Measurements from ENCODE around the gene SLC6A19.
A peak's percentile ranks its signal among the peaks of the same experiment; 100 is the strongest.

Gene SLC6A19

DNA sequence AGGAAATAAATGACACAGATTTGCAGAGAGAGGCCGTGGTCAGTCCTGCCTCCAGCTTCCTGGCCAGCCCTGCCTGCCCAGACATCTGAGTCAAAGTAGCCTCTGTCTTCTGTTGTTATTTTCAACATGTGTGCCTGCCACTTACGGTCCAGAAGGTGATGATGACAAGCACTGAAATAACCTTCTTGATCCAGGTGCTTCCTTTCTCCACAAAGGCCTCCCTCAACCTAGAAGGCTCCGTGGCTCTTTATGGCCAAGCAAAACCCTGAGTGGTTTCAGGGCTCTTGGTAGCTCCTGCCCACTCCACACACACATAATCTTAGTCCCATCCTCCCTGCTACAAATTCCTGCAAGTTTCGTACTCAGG is 34.1 kb upstream of the SLC6A19 start:
- DNase-seq, result no peak

GRCh38 chr5:1167728-1168709 is 33.4 kb upstream of the SLC6A19 start:
- DNase-seq, result peak in 1 of 2 experiments; percentile 71

DNA sequence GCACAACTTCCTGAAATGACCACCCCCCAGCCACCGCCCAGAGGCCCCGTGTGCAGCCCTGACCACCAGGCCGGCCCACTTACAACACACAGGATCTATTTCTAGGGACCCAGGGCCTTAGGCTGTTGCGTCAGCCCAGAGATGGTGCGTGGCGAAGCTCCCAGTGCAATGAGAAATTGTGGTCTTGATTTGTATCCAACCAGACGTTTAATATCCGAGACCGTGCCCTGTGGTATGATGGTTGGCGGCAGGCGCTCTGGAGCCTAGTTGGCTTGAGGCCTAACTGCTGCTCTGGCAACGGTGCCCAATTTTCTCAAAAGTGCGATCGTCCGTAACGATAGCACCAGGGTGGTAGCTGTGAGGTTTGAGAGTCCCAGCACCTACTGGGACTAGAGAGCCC is 32.6 kb upstream of the SLC6A19 start:
- no peak for DNase-seq

DNA sequence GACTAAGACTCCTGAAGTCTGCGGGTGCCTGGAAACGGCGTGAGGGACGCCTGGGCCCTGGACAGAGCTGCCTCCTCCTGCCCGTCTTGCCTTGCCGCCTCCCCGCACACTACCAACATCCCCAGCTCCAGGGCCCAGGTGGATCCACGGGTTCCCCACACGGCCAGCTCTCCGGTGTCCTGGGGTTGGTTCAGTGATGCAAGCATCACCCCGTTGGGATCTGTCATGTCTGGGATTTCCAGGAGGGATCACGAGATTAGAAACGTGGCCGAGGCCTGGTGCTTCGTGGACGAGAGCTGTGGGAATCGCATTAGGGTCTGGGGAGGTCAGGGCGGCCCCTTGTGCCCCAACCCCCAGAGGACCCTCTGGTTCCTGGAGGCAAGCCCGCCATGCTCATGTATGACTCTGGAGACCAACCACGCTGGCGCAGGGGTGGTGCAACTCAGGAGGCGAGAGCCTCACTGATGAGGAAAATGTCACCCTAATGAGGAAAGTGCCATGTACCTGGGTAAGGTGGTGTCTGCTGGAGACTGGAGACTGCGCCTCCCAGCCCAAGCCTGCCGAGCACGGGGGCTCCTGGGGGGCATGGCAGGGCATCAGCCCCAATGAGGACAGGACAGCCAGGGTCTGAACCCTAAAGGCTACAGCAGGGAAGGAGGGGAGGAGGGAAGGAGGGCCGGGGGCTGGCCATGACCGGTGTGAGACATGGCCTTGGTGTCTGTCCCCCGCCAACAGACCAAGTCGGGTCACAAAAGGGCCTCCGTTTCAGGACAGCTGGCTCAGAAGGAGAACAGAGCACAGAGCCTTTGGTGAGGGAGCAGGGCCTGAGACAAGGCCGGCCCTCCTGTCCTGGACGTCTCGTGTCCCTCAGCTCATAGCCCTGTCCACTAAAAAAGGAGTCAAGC is 31.9 kb upstream of the SLC6A19 start:
- DNase-seq, result no peak

DNA sequence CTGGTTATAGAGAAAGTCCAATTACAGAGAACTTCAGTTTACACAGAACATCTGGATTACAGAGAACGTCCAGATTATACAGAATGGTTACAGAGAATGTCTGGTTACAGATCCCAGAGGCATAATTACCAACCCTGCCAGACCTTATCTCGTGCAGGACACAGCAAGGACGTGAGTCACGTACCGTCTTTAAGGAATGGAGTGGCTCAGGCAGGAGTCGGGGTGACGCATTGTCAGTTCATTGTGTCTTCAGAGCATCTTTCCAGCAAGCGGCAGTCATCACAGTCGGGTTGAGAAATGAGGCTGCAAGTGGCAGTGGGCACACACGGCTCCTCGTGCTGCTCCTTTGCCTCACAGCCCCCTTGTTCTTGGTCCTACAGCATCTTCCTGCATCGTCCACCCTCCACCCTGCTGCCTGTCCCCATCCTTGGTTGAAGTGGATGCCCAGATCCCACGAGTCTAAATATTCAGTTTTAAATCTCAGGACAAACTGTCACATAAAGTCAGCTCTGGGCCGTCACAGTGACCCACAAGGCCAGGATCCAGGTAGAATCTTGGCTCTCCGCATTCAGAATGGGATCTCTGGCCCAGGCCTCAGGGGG is 30.0 kb upstream of the SLC6A19 start:
- no peak for DNase-seq

DNA sequence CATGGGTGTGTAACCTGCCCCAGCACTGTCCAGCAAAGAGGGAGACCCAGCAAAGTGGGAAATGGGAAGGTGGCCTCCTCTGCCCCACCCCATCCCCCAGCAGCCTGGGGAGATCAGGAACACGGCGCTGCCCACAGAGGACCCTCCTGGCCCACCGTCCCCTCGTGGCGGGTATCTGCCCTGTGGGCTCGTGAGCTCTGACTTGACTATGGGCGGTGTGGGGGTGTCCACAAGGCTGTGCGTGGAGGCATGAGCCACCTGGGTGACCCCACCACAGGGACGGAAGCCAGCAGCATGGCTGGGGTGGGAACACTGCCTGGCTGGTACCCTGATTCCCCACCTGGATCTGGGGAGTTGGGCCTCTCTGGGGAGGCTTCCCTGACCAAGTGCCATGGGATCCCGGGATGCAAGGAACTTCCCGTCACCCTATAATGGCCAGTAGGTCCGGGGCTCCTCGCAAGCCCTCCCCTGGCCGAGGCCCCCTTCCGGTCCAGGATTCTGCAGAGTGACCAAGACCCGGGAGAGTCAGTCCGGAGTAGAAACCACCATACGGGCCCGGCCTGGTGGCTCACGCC is 29.3 kb upstream of the SLC6A19 start:
- DNase-seq, result no peak

DNA sequence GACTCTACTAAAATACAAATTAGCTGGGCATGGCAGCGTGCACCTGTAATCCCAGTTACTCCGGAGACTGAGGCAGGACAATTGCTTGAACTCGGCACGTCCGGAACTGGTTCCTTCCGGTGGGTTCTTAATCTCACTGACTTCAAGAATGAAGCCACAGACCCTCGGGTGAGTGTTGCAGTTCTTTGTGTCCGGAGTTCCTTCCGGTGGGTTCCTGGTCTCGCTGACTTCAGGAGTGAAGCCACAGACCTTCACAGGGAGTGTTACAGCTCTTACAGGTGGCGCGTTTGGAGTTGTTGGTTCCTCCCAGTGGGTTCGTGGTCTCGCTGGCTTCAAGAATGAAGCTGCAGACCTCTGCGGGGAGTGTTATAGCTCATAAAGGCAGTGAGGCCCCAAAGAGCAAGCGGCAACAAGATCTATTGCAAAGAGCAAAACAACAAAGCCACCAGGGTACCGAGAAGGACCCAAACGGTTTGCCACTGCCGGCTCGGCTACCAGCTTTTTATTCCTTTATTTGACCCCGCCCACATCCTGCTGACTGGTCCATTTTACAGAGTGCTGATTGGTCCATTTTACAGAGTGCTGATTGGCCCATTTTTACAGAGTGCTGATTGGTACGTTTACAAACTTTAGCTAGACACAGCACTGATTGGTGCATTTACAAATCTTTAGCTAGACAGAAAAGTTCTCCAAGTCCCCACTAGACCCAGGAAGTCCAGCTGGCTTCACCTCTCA is 28.6 kb upstream of the SLC6A19 start:
- DNase-seq, result no peak

DNA sequence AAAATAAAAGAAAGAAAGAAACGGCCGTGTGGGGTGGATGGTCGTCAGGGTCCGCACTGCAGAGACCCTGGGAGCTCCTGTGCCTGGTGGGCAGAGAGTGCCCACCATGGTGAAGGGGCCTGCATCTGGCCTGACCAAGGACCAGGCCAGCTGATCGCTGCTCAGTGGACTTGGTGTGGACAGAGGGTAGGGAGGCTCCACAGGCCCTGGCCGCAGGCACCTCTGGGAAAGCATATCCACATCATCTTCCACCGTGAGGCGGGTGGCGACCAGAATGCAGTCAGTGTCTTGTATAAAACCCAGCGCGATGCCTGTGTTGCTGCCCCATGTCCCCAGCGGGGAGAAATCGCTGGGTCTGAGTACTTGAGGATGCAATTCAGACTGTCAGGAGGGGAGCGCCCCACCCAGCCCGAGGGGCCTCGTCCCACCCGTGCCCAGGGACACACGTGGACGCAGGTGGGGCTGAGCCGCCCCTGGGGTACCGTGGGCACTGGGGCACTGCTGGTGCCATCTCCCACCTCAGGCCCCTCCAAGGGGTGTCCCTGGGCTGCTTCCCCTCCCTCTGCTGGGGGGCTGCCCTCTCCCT is 27.8 kb upstream of the SLC6A19 start:
- no peak for DNase-seq

DNA sequence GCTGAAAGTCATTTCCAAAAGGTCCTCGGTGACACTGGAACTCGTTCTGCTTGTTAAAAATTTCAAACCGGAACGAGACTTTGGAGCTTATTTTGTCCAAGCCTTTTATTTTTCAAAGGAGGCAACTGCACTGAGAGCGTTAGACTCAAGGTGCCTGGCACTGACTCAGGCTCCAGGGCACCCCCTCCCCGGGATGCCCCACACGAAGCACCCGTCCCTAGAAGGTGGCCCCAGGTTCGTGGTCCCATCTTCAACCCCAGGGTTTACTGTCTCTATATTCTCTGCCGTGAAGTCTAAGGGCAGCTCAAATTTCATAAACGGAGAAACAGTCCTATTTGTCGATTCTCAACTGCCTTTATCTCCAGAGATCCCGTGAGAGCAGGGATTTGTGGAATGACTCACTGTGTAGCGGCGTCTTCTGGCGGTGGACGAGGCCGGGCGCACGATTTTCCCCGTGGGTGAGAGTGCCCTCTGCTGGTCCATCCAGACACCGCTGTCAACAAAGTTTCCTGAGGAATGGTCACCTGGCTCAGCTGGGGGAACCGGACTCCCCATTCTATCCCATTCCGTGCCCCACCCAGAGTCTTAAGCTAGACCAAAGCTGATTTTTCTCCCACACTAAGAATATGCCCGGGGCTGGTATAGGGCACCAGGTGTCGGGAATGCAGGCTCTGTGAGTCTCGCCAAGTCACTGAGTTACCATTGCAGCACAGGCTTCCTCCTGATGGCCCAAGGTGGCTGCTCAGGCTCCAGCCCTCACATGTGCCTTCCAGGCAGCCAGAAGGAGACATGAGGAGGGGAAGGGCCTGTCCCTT is 27.1 kb upstream of the SLC6A19 start:
- no peak for DNase-seq

GRCh38 chr5:1175015-1175414 is 26.4 kb upstream of the SLC6A19 start:
- no peak for DNase-seq

GRCh38 chr5:1175801-1176472 is 25.5 kb upstream of the SLC6A19 start:
- DNase-seq, result no peak

- DNase-seq, result no peak
Observed at GRCh38 chr5:1176473-1177391, 24.7 kb upstream of the SLC6A19 start.

- no peak for DNase-seq
Observed at GRCh38 chr5:1177826-1178528, 23.4 kb upstream of the SLC6A19 start.

- DNase-seq, result no peak
Observed at GRCh38 chr5:1178529-1179382, 22.6 kb upstream of the SLC6A19 start.

GRCh38 chr5:1179383-1179715 is 22.0 kb upstream of the SLC6A19 start:
- no peak for DNase-seq

GRCh38 chr5:1180096-1180495 is 21.3 kb upstream of the SLC6A19 start:
- DNase-seq, result no peak

- DNase-seq, result no peak
Observed at GRCh38 chr5:1180841-1181271, 20.5 kb upstream of the SLC6A19 start.

All from NCI-H187 (cell line).